Loucy (cell line): ENCODE data around the gene SSH2.

ENCODE experiments used
- H2AFZ ChIP-seq: fragments of 200-600 bp; sonication (generic); 2 replicates; pipeline ENCODE4 v1.6.0; 2016; ENCODE audit warnings: antibody characterized with exemption, mild to moderate bottlenecking, low read length, moderate library complexity
- H3F3A ChIP-seq: fragments of 200-600 bp; 2 replicates; pipeline ENCODE4 v1.6.0; 2016; ENCODE audit warnings: antibody characterized with exemption, low read depth, mild to moderate bottlenecking
- H3K27me3 ChIP-seq: fragments of 200-600 bp; sonication (generic); 2 replicates; pipeline ENCODE4 v1.6.1; 2014; ENCODE audit warnings: low read length, mild to moderate bottlenecking; ENCODE audit not compliant: insufficient read depth, poor library complexity, severe bottlenecking
- H3K36me3 ChIP-seq: fragments of 200-600 bp; sonication (generic); 2 replicates; pipeline ENCODE4 v1.6.1; 2016; ENCODE audit warnings: low read length; ENCODE audit not compliant: insufficient read depth
- H3K4me1 ChIP-seq: fragments of 200-600 bp; sonication (generic); 2 replicates; pipeline ENCODE4 v1.5.1; 2014; ENCODE audit warnings: low read length, mild to moderate bottlenecking; ENCODE audit not compliant: insufficient read depth, poor library complexity, severe bottlenecking
- H3K4me2 ChIP-seq: fragments of 200-600 bp; sonication (generic); 2 replicates; pipeline ENCODE4 v1.6.0; 2014; ENCODE audit warnings: antibody characterized with exemption, low read length, low read depth, mild to moderate bottlenecking; ENCODE audit not compliant: poor library complexity, severe bottlenecking
- H3K4me3 ChIP-seq: fragments of 200-600 bp; sonication (generic); 2 replicates; pipeline ENCODE4 v1.5.1; 2014; ENCODE audit warnings: low read length, mild to moderate bottlenecking, mixed read lengths; ENCODE audit not compliant: poor library complexity, severe bottlenecking
- H3K79me2 ChIP-seq: fragments of 200-600 bp; sonication (generic); 2 replicates; pipeline ENCODE4 v1.6.1; 2014; ENCODE audit warnings: low read length; ENCODE audit not compliant: insufficient read depth
- H3K9ac ChIP-seq: fragments of 200-600 bp; sonication (generic); 2 replicates; pipeline ENCODE4 v1.6.0; 2014; ENCODE audit warnings: mild to moderate bottlenecking, low read depth, low read length, moderate library complexity; ENCODE audit not compliant: poor library complexity, severe bottlenecking
- H3K9me2 ChIP-seq: fragments of 200-600 bp; sonication (generic); replicated peaks from 2 replicates; pipeline ENCODE4 v1.6.1; 2016; ENCODE audit warnings: low read depth, low read length, mixed read lengths
- H3K9me3 ChIP-seq: fragments of 200-600 bp; sonication (generic); 2 replicates; pipeline ENCODE4 v1.6.1; 2014; ENCODE audit warnings: mild to moderate bottlenecking, antibody characterized with exemption, low read length, low read depth; ENCODE audit not compliant: insufficient read depth
- H4K20me1 ChIP-seq: fragments of 200-600 bp; sonication (generic); 2 replicates; pipeline ENCODE4 v1.6.0; 2014; ENCODE audit warnings: antibody characterized with exemption, low read length, mild to moderate bottlenecking; ENCODE audit not compliant: insufficient read depth, poor library complexity, severe bottlenecking
- EZH2phosphoT487 ChIP-seq: fragments of 200-600 bp; IDR thresholded peaks from 2 replicates; pipeline ENCODE4 v1.6.1; 2018; ENCODE audit warnings: antibody characterized with exemption, mild to moderate bottlenecking, moderate library complexity, borderline replicate concordance
- TF ChIP-seq, protein P1 (sequence below): fragments of 200-600 bp; sonication (generic); conservative IDR thresholded peaks from 2 replicates; pipeline ENCODE4 v1.5.1; 2014; ENCODE audit warnings: mild to moderate bottlenecking, antibody characterized with exemption, low read length

The SSH2 gene

DNA sequence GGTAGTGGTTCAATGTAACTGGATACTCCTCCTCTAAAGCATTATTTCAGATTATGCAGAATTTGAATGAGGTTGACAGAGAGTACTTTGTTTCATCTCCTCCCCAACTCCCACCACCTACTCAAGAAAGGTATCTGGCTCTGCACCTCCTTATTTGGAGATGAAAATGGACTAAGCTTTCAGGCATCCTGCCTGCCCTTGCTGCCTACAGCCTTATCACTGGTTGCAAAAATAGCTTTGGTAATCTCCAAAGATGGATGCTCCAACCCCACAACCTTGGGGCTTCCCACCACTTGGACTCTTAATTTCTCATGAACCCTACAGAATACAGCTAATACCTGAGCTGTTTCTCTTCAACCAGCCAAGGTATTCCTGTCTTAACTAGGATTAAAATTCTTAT is 262.1 kb downstream of the SSH2 start:
- peaks cover 22% of the 10 kb centered on the region for H3K4me1 ChIP-seq
- no peak overlapping the region for H3K9ac ChIP-seq
- H3K79me2 ChIP-seq = no peaks in the 10 kb centered on the region
- no peaks in the 10 kb centered on the region for H3K27me3 ChIP-seq
- H3K4me2 ChIP-seq = no peak overlapping the region
- no peaks in the 10 kb centered on the region for H3K9me3 ChIP-seq
- no peak overlapping the region for H2AFZ ChIP-seq
- TF ChIP-seq, protein P1, sequence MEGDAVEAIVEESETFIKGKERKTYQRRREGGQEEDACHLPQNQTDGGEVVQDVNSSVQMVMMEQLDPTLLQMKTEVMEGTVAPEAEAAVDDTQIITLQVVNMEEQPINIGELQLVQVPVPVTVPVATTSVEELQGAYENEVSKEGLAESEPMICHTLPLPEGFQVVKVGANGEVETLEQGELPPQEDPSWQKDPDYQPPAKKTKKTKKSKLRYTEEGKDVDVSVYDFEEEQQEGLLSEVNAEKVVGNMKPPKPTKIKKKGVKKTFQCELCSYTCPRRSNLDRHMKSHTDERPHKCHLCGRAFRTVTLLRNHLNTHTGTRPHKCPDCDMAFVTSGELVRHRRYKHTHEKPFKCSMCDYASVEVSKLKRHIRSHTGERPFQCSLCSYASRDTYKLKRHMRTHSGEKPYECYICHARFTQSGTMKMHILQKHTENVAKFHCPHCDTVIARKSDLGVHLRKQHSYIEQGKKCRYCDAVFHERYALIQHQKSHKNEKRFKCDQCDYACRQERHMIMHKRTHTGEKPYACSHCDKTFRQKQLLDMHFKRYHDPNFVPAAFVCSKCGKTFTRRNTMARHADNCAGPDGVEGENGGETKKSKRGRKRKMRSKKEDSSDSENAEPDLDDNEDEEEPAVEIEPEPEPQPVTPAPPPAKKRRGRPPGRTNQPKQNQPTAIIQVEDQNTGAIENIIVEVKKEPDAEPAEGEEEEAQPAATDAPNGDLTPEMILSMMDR = no peak
- TF ChIP-seq EZH2phosphoT487 = no peak
- no peaks in the 10 kb centered on the region for H4K20me1 ChIP-seq
- H3K4me3 ChIP-seq = no peak overlapping the region
- peaks cover 58% of the 10 kb centered on the region; the same call in 1 of the 2 replicates for H3K36me3 ChIP-seq
- H3K9me2 ChIP-seq = no peaks in the 10 kb centered on the region
- H3F3A ChIP-seq = no peaks in the 10 kb centered on the region

DNA sequence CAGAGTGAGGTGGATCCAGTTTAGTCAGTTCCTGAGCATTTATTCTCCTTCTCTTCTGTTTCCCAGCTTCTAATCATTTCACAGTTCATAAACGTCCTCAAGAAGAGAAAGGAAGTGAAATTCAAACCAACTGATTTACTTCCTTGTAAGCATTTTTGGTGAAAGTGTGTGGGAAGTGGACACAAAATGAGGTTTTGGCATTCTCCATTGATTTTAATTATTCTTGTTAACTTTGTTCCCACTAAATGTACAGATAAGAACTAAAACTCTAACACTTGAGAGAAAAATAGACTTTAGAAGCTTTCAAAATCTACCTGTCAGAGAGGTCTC is 264.6 kb downstream of the SSH2 start:
- H2AFZ ChIP-seq = no peak overlapping the region
- H3K4me3 ChIP-seq = no peak overlapping the region
- H3K9ac ChIP-seq = no peak overlapping the region
- peaks cover 56% of the 10 kb centered on the region; the same call in 1 of the 2 replicates for H3K36me3 ChIP-seq
- no peaks in the 10 kb centered on the region for H3K9me2 ChIP-seq
- no peaks in the 10 kb centered on the region for H3K79me2 ChIP-seq
- no peaks in the 10 kb centered on the region for H3F3A ChIP-seq
- H3K4me1 ChIP-seq = peaks cover 12% of the 10 kb centered on the region
- no peak overlapping the region for H3K4me2 ChIP-seq
- no peaks in the 10 kb centered on the region for H3K27me3 ChIP-seq
- H3K9me3 ChIP-seq = no peaks in the 10 kb centered on the region
- no peaks in the 10 kb centered on the region for H4K20me1 ChIP-seq
- TF ChIP-seq, protein P1 = no peak
- no peak for TF ChIP-seq EZH2phosphoT487

DNA sequence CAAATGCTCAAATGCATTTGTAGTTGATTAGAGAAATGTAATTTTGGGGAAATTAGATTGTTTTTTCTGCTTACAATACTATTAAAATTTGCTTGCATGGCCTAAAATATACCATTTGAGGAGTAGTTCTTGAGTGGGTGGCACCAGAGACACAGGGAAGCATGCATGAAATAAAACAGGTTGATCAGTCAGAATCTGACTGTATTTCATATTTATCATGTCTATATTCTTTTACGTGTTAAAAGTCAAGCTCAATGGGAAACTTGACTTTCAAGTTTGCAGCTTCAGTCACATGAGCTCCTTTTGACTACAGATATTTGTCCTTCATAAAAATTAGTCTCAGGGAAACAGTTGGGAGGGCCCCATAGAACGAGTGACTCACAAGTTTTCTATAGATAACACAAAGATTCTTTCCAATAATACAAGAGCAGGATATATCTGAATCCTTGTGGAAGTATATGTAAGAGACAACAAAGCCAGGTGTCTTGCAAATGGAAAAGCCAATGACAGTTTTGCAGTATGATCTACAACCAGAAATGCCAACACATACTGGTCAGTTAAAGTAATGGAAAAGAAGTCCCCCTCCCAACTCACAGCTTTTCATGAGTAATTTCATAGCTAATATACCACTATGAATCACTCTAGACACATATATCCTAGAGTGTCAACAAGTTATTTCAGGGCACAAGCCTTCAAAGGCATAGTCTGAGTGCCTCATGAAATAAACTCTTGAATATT is 265.1 kb downstream of the SSH2 start:
- Histone ChIP-seq H3K4me1 (peaks cover 12% of the 10 kb centered on the region), H3K9me3 (no peaks in the 10 kb centered on the region), H2AFZ (no peak overlapping the region), H4K20me1 (no peaks in the 10 kb centered on the region), H3K9ac (no peak overlapping the region), H3F3A (no peaks in the 10 kb centered on the region), H3K27me3 (no peaks in the 10 kb centered on the region), H3K4me3 (no peak overlapping the region), H3K36me3 (peaks cover 56% of the 10 kb centered on the region; the same call in 1 of the 2 replicates), H3K4me2 (no peak overlapping the region), H3K9me2 (no peaks in the 10 kb centered on the region), H3K79me2 (no peaks in the 10 kb centered on the region)
- TF ChIP-seq EZH2phosphoT487 = no peak
- TF ChIP-seq, protein P1 = no peak
